B cell (primary cell): ENCODE data around the gene KDELR1.
"Not testable (repeated sequence)": the region's sequence is repeated elsewhere in the genome, so short reads cannot be mapped to it uniquely, and the experiment has no call there.

Experiments
- EZH2 ChIP-seq: IDR thresholded peaks from 2 replicates; pipeline ENCODE4 v1.6.1; 2012; ENCODE audit warnings: borderline replicate concordance, low read depth, mild to moderate bottlenecking, moderate library complexity, low read length; ENCODE audit not compliant: insufficient read depth, poor library complexity, severe bottlenecking
- TF ChIP-seq, protein P1 (sequence below): fragments of 200-600 bp; IDR thresholded peaks from one replicate; pipeline ENCODE4 v1.8.0; 2022; ENCODE audit warnings: antibody characterized with exemption, mild to moderate bottlenecking

DNA sequence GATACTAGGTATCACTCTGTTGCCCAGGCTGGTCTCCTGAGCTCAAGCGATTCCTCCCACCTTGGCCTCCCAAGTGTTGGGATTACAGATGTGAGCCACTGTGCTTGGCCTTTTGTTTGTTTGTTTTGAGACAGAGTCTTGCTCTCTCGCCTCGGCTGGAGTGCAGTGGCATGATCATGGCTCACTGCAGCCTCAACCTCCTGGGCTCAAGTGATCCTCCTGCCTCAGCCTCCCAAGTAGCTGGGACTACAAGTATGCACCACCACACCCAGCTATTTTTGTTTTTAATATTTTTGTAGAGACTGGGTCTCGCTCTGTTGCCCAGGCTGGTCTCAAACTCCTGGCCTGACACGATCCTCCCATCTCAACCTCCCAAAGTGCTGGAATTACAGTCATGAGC lies 19.6 kb downstream of the KDELR1 start:
- TF ChIP-seq, protein P1, sequence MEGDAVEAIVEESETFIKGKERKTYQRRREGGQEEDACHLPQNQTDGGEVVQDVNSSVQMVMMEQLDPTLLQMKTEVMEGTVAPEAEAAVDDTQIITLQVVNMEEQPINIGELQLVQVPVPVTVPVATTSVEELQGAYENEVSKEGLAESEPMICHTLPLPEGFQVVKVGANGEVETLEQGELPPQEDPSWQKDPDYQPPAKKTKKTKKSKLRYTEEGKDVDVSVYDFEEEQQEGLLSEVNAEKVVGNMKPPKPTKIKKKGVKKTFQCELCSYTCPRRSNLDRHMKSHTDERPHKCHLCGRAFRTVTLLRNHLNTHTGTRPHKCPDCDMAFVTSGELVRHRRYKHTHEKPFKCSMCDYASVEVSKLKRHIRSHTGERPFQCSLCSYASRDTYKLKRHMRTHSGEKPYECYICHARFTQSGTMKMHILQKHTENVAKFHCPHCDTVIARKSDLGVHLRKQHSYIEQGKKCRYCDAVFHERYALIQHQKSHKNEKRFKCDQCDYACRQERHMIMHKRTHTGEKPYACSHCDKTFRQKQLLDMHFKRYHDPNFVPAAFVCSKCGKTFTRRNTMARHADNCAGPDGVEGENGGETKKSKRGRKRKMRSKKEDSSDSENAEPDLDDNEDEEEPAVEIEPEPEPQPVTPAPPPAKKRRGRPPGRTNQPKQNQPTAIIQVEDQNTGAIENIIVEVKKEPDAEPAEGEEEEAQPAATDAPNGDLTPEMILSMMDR, result not testable (repeated sequence)
- not testable (repeated sequence) for TF ChIP-seq EZH2
